Kidney (tissue), 14 donors: ENCODE data around the gene PLA2G2C. TPM values are rescaled to one million over a fixed set of nuclear protein-coding genes. Genes with fewer than 3 reads are reported as not detected.

ENCODE experiments used
- DNase-seq, 5 donors: peaks; one replicate each; pipeline ENCODE4 v3.0.0-alpha.2; 2013 to 2020
- FAIRE-seq: peaks from 2 replicates; lab custom pipeline; 2012; peaks lifted over from hg19 to GRCh38; lab: Jason Lieb, UNC
- H3K27ac ChIP-seq, 2 donors: one replicate each; pipeline ENCODE4 v1.7.0; 2013; ENCODE audit warnings: low read depth in 2 of 2, low read length in 2 of 2, inconsistent platforms in 1 of 2
- H3K27me3 ChIP-seq: one replicate; pipeline ENCODE4 v1.7.1; 2013; ENCODE audit warnings: low read length, inconsistent platforms; ENCODE audit not compliant: control insufficient read depth, insufficient read depth
- H3K36me3 ChIP-seq, 3 donors: one replicate each; pipeline versions ENCODE4 v1.7.0 to v1.7.1; 2013; ENCODE audit warnings: low read length in 3 of 3, control low read depth in 1 of 3, inconsistent platforms in 1 of 3; ENCODE audit not compliant: insufficient read depth in 3 of 3, control insufficient read depth in 2 of 3
- H3K4me1 ChIP-seq, 3 donors: one replicate each; pipeline versions ENCODE4 v1.7.0 to v1.7.1; 2013; ENCODE audit warnings: low read length in 3 of 3, inconsistent platforms in 1 of 3, low read depth in 1 of 3; ENCODE audit not compliant: control insufficient read depth in 2 of 3, insufficient read depth in 2 of 3
- H3K4me3 ChIP-seq, 3 donors: one replicate each; pipeline versions ENCODE4 v1.7.0 to v1.8.1; 2013; ENCODE audit warnings: low read length in 3 of 3, control low read depth in 1 of 3, inconsistent platforms in 1 of 3
- H3K9ac ChIP-seq, 3 donors: one replicate each; pipeline versions ENCODE4 v1.7.0 to v1.7.1; 2013; ENCODE audit warnings: low read length in 3 of 3, control low read depth in 1 of 3, inconsistent platforms in 1 of 3
- H3K9me3 ChIP-seq, 3 donors: one replicate each; pipeline versions ENCODE4 v1.7.0 to v1.7.1; 2013; ENCODE audit warnings: low read length in 3 of 3, control low read depth in 1 of 3, inconsistent platforms in 1 of 3; ENCODE audit not compliant: control insufficient read depth in 2 of 3, insufficient read depth in 1 of 3
- CTCF ChIP-seq: IDR thresholded peaks from 3 replicates; pipeline ENCODE4 v1.5.1; 2012; ENCODE audit warnings: mild to moderate bottlenecking, moderate library complexity, borderline replicate concordance; ENCODE audit not compliant: insufficient read depth; ENCODE audit errors: extremely low read depth
- intact Hi-C: fragments of 100-400 bp; cut with DNase I; formaldehyde crosslinking; loops from one replicate; pipeline ENCODE4 v1.11.1; 2022
- polyA plus RNA-seq: library from polyadenylated mRNA; stranded (reverse); fragments of 350-450 nt; fragmentation: Illumina TruSeq; extraction: RNeasy Lipid Tissue Mini Kit (QIAGEN cat#74804); gene quantifications from one replicate; pipeline ENCODE4 v1.2.3, GENCODE V29; 2014; ENCODE audit warnings: low read depth, low replicate concordance; ENCODE audit not compliant: insufficient read depth
- total RNA-seq: library from RNA; stranded (reverse); fragmentation: NEBNext Ultra II Directional; extraction: Animal tissue kit (Norgen Biotek cat#: 25700); gene quantifications from one replicate; pipeline ENCODE4 v1.2.1, GENCODE V29; 2021
- donor health status: control.
- donor health status: control.
- donor health status: control.
- donor health status: control.
- donor health status: control.
- donor health status: DM: yes; HTN: yes; CAD: no.
- donor health status: Normal renal cell carcinoma (clear cell type).

PLA2G2C gene
- total and polyA plus RNA-seq, 2 donors from 2014 or later = 0.31 TPM; not detected in 1

- Histone ChIP-seq H3K9ac (peak overlapping the region in 1 of 3 donors; percentile 75), H3K27me3 (no peaks in the 10 kb centered on the region), H3K9me3 (no peaks in the 10 kb centered on the region), H3K27ac (peak overlapping the region in 1 of 2 donors; percentile 9), H3K4me1 (peaks cover 0 to 11% (median 8%) of the 10 kb centered on the region in 3 donors), H3K4me3 (peak overlapping the region in 1 of 3 donors; percentile 75), H3K36me3 (no peaks in the 10 kb centered on the region)
- intact Hi-C loops = no loop called here
- no peak for FAIRE-seq
- no peak for TF ChIP-seq CTCF
- peak in 1 of 5 donors; percentile 37 for DNase-seq
These were observed 940 bp upstream of the PLA2G2C start for GRCh38 chr1:20187103-20187812.

GRCh38 chr1:20184997-20185833 is 1.1 kb downstream of the PLA2G2C start:
- H3K27ac ChIP-seq = no peak overlapping the region
- no peak overlapping the region for H3K9ac ChIP-seq
- H3K27me3 ChIP-seq = no peaks in the 10 kb centered on the region
- DNase-seq = no peak
- H3K36me3 ChIP-seq = no peaks in the 10 kb centered on the region
- intact Hi-C loops = no loop called here
- peaks cover 0 to 11% (median 8%) of the 10 kb centered on the region in 3 donors for H3K4me1 ChIP-seq
- TF ChIP-seq CTCF = no peak
- H3K4me3 ChIP-seq = peak overlapping the region in 1 of 3 donors; percentile 36
- FAIRE-seq = no peak
- no peaks in the 10 kb centered on the region for H3K9me3 ChIP-seq

DNA sequence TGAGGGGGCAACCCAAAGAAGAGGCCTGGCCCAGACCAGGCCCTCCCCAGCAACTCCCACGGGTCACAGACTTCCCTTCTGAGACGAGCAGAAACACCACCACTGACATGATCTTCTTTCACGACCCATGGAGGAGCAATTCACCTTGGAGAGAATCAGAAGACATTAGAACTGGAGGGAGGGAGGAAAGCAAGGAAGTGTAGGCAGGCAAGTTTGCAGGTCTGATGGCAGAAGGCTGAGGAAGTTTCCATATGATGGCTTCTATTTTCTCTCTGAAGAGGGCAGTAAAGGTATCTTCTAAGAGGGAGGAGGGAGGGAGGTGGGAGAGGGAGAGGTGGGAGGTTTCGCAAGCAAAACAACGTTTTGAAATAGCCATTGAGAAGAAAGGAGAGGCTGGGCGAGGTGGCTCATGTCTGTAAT is 1.8 kb downstream of the PLA2G2C start:
- FAIRE-seq = no peak
- Histone ChIP-seq H3K9me3 (peaks cover 0 to 4% (median 2%) of the 10 kb centered on the region in 3 donors), H3K27me3 (no peaks in the 10 kb centered on the region), H3K27ac (no peak overlapping the region), H3K9ac (no peak overlapping the region), H3K36me3 (no peaks in the 10 kb centered on the region), H3K4me1 (peaks cover 0 to 11% (median 8%) of the 10 kb centered on the region in 3 donors), H3K4me3 (no peak overlapping the region)
- intact Hi-C loops = no loop called here
- TF ChIP-seq CTCF = no peak
- peak in 1 of 5 donors; percentile 43 for DNase-seq
